Prostate gland (tissue), 2 donors: Measurements from ENCODE around the gene ADGRG7.

ENCODE experiments used
- POLR2A ChIP-seq: fragments of 450-650 bp; IDR thresholded peaks from one replicate; pipeline ENCODE4 v1.6.1; 2016; ENCODE audit warnings: antibody characterized with exemption, mild to moderate bottlenecking
- POLR2AphosphoS5 ChIP-seq: sonication (generic); formaldehyde crosslinking; IDR thresholded peaks from one replicate; pipeline ENCODE4 v1.6.1; 2017; ENCODE audit warnings: antibody characterized with exemption
- TF ChIP-seq, protein P1 (sequence below), 4 experiments: fragments of 200-600 bp in 2 of 4; fragments of 450-650 bp in 2 of 4; sonication (generic) in 2 of 4; IDR thresholded peaks; 1 replicate in 3 of 4; 2 replicates in 1 of 4; pipeline ENCODE4 v1.5.1; 2016 to 2019; ENCODE audit warnings: antibody characterized with exemption in 4 of 4, mild to moderate bottlenecking in 2 of 4, moderate library complexity in 2 of 4

GRCh38 chr3:100606894-100607512 is 2.4 kb upstream of the ADGRG7 start:
- TF ChIP-seq, protein P1, sequence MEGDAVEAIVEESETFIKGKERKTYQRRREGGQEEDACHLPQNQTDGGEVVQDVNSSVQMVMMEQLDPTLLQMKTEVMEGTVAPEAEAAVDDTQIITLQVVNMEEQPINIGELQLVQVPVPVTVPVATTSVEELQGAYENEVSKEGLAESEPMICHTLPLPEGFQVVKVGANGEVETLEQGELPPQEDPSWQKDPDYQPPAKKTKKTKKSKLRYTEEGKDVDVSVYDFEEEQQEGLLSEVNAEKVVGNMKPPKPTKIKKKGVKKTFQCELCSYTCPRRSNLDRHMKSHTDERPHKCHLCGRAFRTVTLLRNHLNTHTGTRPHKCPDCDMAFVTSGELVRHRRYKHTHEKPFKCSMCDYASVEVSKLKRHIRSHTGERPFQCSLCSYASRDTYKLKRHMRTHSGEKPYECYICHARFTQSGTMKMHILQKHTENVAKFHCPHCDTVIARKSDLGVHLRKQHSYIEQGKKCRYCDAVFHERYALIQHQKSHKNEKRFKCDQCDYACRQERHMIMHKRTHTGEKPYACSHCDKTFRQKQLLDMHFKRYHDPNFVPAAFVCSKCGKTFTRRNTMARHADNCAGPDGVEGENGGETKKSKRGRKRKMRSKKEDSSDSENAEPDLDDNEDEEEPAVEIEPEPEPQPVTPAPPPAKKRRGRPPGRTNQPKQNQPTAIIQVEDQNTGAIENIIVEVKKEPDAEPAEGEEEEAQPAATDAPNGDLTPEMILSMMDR (IDR thresholded peaks at IDR 0.05), result no peak
- no peak for TF ChIP-seq POLR2A
- TF ChIP-seq POLR2AphosphoS5, result no peak
